Heart right ventricle (tissue), 16 donors: ENCODE measurements around the gene COLQ. TPM values are rescaled to one million over a fixed set of nuclear protein-coding genes. Genes with fewer than 3 reads are reported as not detected.
"Not testable (repeated sequence)": the region's sequence is repeated elsewhere in the genome, so short reads cannot be mapped to it uniquely, and the experiment has no call there.

Source experiments
- ATAC-seq, 8 donors: fragments of 200-7000 bp; cut with Tn5 transposase; one replicate each; pipeline ENCODE4 v1.9.1; 2020; ENCODE audit warnings: mild to moderate bottlenecking in 8 of 8, moderate library complexity in 8 of 8, moderate number of reproducible peaks in 1 of 8
- DNase-seq, 2 donors: peaks; one replicate each; pipeline ENCODE4 v3.0.0-alpha.2; 2020
- H3K27ac ChIP-seq, 10 donors: fragments of 200-600 bp; sonication (generic) in 2 of 10; one replicate each; pipeline versions ENCODE4 v1.5.0 to v1.8.0; 2020 to 2022; ENCODE audit warnings: mild to moderate bottlenecking in 3 of 10
- H3K27me3 ChIP-seq, 7 donors: fragments of 200-600 bp; one replicate each; pipeline ENCODE4 v1.8.0; 2021 to 2022; ENCODE audit warnings: mild to moderate bottlenecking in 2 of 7
- H3K36me3 ChIP-seq, 9 donors: fragments of 200-600 bp; sonication (generic) in 1 of 9; one replicate each; pipeline versions ENCODE4 v1.5.0 to v1.8.0; 2020 to 2022; ENCODE audit warnings: mild to moderate bottlenecking in 2 of 9
- H3K4me1 ChIP-seq, 9 donors: fragments of 200-600 bp; sonication (generic) in 1 of 9; one replicate each; pipeline versions ENCODE4 v1.5.0 to v1.8.0; 2020 to 2022; ENCODE audit warnings: mild to moderate bottlenecking in 4 of 9
- H3K4me3 ChIP-seq, 10 donors: fragments of 200-600 bp; sonication (generic) in 2 of 10; one replicate each; pipeline versions ENCODE4 v1.5.0 to v1.8.0; 2020 to 2022; ENCODE audit warnings: mild to moderate bottlenecking in 7 of 10, moderate library complexity in 2 of 10
- H3K9me3 ChIP-seq, 11 donors: fragments of 200-600 bp in 10 of 11; sonication (generic) in 2 of 11; one replicate each; pipeline versions ENCODE4 v1.5.0 to v1.8.0; 2013 to 2022; ENCODE audit warnings: mild to moderate bottlenecking in 2 of 11, control low read depth in 1 of 11, moderate library complexity in 1 of 11
- CTCF ChIP-seq, 9 donors: fragments of 200-600 bp; sonication (generic) in 2 of 9; IDR thresholded peaks; one replicate each; pipeline versions ENCODE4 v1.5.0 to v1.8.0; 2021 to 2022; ENCODE audit warnings: antibody characterized with exemption in 9 of 9, mild to moderate bottlenecking in 5 of 9, moderate library complexity in 1 of 9
- WGBS, 2 donors: extraction: QIAGEN DNeasy Blood & Tissue Kit; methylation state at CpG; one replicate each; pipeline ENCODE4 v1.1.7; 2013; ENCODE audit warnings: inconsistent platforms in 1 of 2; 5-methylcytosine and 5-hydroxymethylcytosine counted together
- intact Hi-C, 10 donors: fragments of 100-400 bp; cut with DNase I; formaldehyde crosslinking; loops; one replicate each; pipeline versions ENCODE4 v1.11.1 to v1.14.2; 2022
- polyA plus RNA-seq, 2 donors: library from polyadenylated mRNA; stranded (reverse); fragments of 200-250 nt; gene quantifications; one replicate each; pipeline ENCODE4 v1.2.3, GENCODE V29; 2013
- total RNA-seq, 10 donors: library from RNA; stranded (reverse); fragmentation: NEBNext Ultra II Directional in 3 of 10; extraction: Animal tissue kit (Norgen Biotek cat#: 25700) in 3 of 10; gene quantifications; one replicate each; pipeline versions ENCODE4 v1.2.1 to v1.2.4, GENCODE V29; 2021 to 2023
- donor health status: Arrhythmogenic right ventricular cardiomyopathy.
- donor health status: ischemic (EF 13 %, LVEDD 7.1; RV severe dilation, severe dysfunction).
- donor health status: healthy with polysubstance abuse.
- donor health status: DM: no; HTN: yes; CAD: no.
- donor health status: DM: no; HTN: no; CAD: no.
- donor health status: ischemic (EF 25% LVEDD 6.9; RV normal size, moderate dysfunction).
- donor health status: ischemic (EF 25% LVEDD 5.7; RV mildly dilated, moderate dysfunction).
- donor health status: healthy.
- donor health status: DM: yes; HTN: yes; CAD: no.
- donor health status: Ischemic cardiomyopathy.
- donor health status: ischemic (EF 35%, LVEDD 5.7; RV mildly dilated, moderate dysfunction).
- donor health status: nonischemic (EF 11% LVEDD 7.7; RV severe dilation, severe dysfunction).
- donor health status: DM: yes; HTN: yes; CAD: no.
- donor health status: PGD.
- donor health status: ischemic (EF 29% LVEDD 5.4; RV normal size, mild dysfunction).
- donor health status: nonischemic (EF 23%, LVEDD 6.1; RV moderate dilation, normal function).

COLQ gene
- total and polyA plus RNA-seq, 12 donors, result 0.85 to 23.3 (median 13.0) TPM

- DNase-seq (no peak), ATAC-seq (no peak)
- H3K36me3 ChIP-seq, result peaks cover 0 to 29% (median 0%) of the 10 kb centered on the region in 9 donors
- TF ChIP-seq CTCF (IDR thresholded peaks at IDR 0.05), result no peak
- H3K4me1 ChIP-seq, result no peaks in the 10 kb centered on the region
- H3K27ac ChIP-seq, result no peak overlapping the region
- 94 to 95% methylated on average over 6 of the region's 6 CpGs for WGBS, 2 donors
- no peaks in the 10 kb centered on the region for H3K27me3 ChIP-seq
- H3K4me3 ChIP-seq, result no peak overlapping the region
- intact Hi-C loops, result no loop called here
- no peaks in the 10 kb centered on the region for H3K9me3 ChIP-seq
These were observed 55.5 kb downstream of the COLQ start for GRCh38 chr3:15465876-15466585.

DNA sequence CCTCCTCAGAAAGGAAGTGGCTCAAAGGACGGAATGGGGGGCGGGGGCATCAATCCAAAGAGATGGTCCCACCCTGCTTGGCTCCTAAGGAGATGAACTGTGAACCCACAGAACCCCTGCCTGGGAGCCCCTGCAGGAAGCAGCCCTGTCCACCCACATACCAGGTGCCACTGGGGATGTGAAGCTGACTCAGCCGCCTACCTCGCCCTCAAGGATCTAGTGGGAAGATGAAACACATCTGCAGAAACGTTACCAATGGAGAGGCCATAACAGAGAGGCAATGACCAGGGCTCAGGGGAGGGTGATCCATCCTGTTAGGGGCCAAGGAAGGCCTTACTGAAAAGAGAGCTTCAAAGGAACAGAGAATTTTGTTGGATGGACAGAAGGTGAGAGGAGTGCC lies 59.1 kb downstream of the COLQ start:
- Histone ChIP-seq H3K27me3 (no peaks in the 10 kb centered on the region), H3K4me3 (no peak overlapping the region), H3K27ac (no peak overlapping the region), H3K4me1 (no peaks in the 10 kb centered on the region), H3K9me3 (no peaks in the 10 kb centered on the region), H3K36me3 (peaks cover 0 to 39% (median 0%) of the 10 kb centered on the region in 9 donors)
- DNase-seq (no peak), ATAC-seq (no peak)
- intact Hi-C loops, result no loop called here
- no peak for TF ChIP-seq CTCF (IDR thresholded peaks at IDR 0.05)
- WGBS, 2 donors, result 89 to 91% methylated on average over 5 of the region's 5 CpGs

DNA sequence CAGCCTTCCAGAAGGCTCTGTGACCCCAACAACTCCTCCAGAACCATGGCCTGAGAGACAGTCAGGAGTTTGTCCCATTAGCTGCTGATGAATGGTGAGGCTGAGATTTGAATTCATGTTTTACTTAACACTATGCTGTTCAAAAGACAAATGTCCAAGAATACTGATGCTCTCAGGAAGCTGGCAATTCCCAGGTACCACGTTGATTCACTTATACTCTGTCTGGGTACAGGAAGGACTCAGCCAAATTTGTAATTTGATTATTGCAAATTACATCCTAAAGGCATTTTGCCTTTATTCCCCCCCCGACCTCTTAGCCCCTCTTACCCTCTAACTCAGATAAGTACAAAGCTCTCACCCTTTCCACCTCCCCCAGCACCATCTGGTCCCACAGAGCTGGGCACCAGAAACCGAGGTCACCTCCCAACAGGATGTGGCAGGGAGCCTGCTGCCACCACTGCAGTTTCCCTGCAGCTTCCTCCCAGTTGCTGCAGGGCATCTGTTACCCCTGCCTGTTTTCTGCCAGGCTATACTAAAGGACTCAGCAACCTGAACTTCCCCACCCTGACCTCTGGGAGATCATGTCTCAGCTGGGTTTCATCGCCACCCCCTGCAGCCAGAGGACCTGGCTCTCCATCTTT lies 60.5 kb downstream of the COLQ start:
- 66 to 69% methylated on average over 4 of the region's 4 CpGs for WGBS, 2 donors
- Histone ChIP-seq H3K4me3 (no peak overlapping the region), H3K9me3 (no peaks in the 10 kb centered on the region), H3K36me3 (peaks cover 0 to 38% (median 0%) of the 10 kb centered on the region in 9 donors), H3K4me1 (no peaks in the 10 kb centered on the region), H3K27ac (no peak overlapping the region), H3K27me3 (no peaks in the 10 kb centered on the region)
- DNase-seq (no peak), ATAC-seq (no peak)
- no peak for TF ChIP-seq CTCF (IDR thresholded peaks at IDR 0.05)
- intact Hi-C loops, result no loop called here

DNA sequence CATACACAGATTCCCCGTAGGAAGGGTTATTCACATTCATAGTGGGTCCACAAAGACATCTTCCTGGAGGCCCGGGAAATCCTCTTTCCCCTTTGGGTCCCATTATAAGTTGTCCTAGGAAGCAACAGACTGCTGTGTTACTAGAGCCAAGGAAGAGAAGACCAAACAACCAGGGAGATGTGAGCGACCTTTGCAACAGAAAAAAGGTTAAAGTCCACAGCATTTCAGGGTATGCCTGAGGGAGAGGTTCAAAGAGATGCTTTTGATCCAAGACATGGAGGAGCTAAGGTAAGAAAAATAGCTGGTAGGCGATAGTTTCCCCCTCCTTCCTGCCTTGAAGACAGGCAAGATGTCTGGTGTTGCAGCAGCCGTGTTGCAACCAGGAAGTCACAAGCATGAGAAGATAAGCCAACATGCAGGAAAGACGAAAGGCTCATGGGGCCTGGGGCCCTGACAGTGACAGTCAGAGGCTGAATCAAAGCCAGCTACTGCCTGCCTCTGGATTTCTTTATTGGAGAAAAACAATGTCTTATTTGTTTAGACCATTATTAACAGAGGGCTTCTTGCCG lies 63.2 kb downstream of the COLQ start:
- Histone ChIP-seq H3K36me3 (peaks cover 0 to 28% (median 0%) of the 10 kb centered on the region in 9 donors), H3K27ac (no peak overlapping the region), H3K4me3 (no peak overlapping the region), H3K4me1 (no peaks in the 10 kb centered on the region), H3K27me3 (no peaks in the 10 kb centered on the region), H3K9me3 (no peaks in the 10 kb centered on the region)
- DNase-seq (no peak), ATAC-seq (no peak)
- 89 to 92% methylated on average over 7 of the region's 7 CpGs for WGBS, 2 donors
- intact Hi-C loops, result no loop called here
- no peak for TF ChIP-seq CTCF (IDR thresholded peaks at IDR 0.05)

GRCh38 chr3:15456915-15457314 lies 64.6 kb downstream of the COLQ start:
- H3K4me1 ChIP-seq, H3K27ac ChIP-seq, H3K27me3 ChIP-seq, H3K9me3 ChIP-seq, DNase-seq, ATAC-seq, intact Hi-C loops, H3K4me3 ChIP-seq: not testable (repeated sequence)
- WGBS, 2 donors, result 93 to 95% methylated on average over 10 of the region's 10 CpGs
- H3K36me3 ChIP-seq, result peaks cover 0 to 28% (median 0%) of the 10 kb centered on the region in 9 donors
